HG02970 (cell line): ENCODE data around the gene VAV2.

ENCODE experiments used
- ATAC-seq: cut with Tn5 transposase; IDR thresholded peaks from one replicate; pipeline ENCODE4 v1.9.1; 2021; ENCODE audit warnings: mild to moderate bottlenecking, moderate library complexity, moderate number of reproducible peaks; ENCODE audit not compliant: unreplicated experiment, low FRiP score

VAV2 gene

DNA sequence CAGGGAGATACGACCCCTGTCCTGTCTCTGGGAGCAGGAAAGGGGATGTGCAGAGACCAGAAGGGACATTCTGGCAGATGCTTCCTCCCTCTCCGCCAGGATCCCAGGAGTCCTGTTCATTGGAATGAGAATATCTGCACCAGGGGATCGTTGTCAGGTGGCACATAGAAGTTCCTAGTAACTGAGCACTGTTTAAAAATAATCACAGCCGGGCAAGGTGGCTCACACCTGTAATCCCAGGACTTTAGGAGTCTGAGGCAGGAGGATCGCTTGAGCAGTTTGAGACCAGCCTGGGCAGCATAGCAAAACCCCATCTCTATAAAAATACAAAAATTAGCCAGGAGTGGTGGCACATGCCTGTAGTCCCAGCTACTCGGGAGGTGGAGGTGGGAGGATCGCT is 266.2 kb downstream of the VAV2 start:
- no peak for ATAC-seq

DNA sequence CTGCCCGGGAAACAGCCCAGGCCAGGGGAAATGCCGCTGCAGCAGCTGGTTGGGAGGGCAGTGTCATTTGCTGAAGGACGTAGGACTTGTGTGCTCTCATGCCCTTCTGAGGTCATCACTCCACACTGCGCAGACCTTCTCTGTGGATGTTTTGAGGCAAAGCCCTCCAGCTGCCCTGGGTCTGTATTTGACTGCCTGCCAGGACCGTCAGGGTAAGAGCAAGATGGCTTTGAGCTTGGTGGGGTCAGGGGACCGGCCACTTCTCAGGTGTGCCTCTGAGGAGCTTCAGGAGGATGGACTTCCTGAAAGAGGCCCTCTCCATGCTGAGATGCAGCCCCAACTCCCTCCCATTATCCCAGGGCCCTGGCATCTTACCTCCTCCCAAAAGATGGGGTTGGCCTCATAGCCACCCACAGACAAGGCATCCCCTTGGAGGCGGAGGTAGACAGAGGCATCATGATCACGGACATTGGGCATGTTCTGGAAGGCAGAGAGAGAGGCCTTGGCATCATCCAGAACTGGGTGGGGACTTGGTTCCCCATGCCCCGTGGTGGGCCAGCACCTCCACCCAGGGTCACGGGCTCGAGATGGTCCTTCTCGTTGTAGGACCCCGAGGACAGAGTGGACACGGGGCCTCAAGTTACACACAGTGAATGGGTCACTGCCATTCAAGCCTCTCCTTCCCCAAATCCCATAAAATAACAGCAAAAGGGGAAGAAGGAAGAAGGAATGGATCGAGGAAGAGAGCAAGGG is 273.4 kb downstream of the VAV2 start:
- ATAC-seq, result no peak

DNA sequence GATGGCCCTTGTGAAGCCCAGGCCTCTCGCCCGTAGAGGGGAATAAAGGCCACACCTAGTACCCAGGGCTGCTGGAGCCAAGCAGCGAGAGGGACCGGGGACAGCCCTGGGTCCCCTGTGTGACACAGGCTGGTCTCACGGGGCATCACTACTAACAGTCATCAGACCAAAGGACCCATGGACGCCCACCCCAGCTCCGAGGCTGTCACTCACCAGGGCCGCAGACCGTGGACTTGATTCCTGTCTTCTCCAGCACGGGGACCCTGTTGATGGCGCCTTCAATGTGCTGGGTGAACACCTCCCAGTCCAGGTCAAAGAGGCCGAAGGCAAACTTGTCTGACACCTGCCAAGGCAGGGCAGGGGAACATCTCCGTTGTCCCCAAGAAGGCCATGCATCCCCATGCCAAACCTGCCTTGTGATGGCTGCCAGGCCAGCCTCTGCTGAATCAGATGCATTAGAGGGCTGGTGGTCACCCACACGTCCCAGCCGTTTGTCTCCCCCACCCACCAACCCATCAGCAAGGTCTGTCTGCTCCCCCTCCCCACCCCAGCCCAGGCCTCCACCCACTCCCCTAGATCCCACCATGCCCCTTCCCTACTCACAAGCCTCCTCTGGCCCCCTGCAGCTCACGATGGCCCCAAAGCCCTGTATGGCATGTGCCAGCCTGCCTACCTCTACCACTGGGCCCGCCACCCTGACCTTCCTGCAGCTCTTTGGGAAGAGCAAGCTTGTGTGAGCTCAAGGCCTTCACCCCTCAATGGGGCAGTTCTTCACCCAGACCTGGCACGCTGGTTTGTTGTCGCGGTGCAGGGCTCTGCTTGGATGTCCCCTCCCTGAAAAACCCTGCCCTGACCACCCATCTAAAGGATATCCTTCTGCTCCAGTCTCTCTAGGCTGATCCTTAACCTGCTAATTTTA is 274.8 kb downstream of the VAV2 start:
- no peak for ATAC-seq

DNA sequence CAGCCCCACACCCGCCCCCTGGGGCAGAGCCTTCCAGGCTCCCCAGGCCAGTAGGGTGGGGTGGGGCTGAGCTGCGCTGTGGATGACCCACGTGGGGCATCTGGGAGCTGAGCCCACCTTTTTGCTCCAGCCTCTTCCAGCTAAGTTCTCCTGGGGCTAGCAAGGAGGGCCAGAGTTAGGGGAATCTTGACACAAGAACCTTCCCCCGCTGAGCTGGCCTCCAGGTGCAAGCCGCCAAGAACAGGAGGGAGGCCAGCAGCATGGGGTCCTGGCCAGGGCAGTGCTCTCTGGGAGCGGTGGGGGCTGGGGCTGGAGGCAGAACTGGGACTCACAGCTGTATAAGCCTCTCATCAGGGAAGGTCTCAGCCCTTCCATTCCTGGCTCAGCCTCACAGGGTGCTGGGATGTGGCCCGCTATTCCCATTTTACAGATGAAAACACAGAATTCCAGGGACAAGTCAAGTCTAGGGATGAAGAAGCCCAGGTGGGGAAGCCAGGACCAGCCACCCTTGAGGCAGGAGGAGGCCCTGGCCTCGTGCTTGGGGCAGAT is 275.5 kb downstream of the VAV2 start:
- ATAC-seq, result no peak

DNA sequence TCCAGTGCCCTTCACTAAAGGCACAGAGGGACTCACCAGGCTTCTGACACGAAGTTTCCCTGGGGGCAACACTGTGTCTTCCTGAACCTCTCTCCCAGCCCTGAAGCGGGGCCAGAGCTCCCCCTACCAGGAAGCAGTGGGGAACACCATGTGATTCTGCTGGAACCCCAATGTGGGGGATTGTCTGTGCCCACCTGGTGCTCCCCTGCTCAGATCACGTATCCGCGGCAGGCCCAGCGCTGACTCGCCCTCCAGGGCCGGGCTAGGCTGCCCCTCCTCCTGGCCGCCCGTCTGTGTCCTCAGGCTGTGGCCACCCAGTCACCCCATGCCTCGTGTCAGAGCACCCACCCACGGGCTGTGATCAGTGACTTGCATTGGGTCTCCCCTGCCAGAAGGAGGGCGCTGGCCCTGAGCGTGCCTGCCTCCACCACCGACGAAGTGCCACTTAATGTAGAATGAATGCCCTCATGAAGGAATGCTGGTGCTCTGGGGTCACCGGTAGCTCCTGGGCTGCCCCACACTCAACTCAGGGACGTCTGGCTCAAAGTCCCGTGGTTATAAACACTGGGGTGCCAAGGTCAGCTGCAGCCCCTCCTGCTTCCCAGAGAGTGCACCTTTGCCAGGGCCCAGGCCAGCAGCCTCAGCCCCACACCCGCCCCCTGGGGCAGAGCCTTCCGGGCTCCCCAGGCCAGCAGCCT is 276.1 kb downstream of the VAV2 start:
- no peak for ATAC-seq

DNA sequence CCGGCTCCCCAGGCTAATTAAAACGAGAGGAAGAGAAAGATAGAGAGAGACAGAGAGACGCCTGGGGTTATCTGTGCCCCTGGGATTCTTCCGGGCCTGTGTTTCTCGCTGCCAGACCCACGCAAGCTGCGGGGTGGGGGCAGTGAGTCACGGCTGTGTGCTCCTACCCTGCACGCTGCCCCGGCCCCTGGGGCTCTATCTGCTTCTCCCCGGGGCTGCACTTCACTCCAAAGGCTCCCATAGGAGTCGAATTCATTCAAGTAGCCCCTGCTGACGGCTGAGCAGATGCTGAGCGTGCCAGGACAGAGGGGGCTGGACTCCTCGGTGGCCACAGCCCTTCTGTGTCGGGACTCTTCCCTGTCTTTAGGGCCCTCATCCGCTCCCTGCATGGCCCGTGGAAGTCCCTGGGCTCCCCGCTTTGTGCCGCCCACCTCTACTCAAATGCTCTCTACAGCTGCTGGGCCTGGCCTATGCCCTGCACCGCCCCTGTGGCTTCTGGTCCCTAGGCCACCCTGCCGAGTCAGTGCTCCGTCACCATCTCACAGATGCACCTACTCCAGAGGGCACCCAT is 276.7 kb downstream of the VAV2 start:
- ATAC-seq, result no peak

DNA sequence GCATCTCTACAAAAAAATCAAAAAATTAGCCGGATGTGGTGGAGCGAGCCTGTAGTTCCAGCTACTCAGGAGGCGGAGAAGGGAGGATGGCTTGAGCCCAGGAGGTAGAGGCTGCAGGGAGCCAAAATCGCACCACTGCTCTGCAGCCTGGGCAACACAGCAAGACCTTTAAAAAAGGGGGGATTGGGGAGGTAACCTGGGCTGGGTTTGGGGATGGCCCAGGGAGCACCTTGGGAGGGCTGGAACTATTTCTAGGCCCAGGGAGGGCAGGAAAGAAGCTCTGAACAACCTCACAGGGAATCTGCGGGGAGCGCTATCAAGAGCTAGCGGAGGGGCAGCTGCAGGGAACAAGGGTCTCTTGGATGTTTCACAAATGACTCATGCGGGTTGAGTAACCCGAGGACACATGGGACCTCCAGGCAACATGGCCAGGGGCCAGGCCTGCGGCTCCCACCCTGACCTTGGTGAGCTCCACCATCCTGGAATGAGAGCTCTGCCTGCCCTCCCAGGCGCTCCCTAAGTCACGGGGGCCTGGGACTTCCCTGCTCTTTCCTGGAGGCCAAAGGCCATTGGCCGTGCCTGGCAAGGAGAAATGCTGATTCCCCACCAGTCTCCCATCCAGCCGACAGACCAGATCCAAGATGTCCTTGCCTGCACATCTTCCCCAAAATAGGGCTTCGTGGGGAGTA is 277.4 kb downstream of the VAV2 start:
- no peak for ATAC-seq

DNA sequence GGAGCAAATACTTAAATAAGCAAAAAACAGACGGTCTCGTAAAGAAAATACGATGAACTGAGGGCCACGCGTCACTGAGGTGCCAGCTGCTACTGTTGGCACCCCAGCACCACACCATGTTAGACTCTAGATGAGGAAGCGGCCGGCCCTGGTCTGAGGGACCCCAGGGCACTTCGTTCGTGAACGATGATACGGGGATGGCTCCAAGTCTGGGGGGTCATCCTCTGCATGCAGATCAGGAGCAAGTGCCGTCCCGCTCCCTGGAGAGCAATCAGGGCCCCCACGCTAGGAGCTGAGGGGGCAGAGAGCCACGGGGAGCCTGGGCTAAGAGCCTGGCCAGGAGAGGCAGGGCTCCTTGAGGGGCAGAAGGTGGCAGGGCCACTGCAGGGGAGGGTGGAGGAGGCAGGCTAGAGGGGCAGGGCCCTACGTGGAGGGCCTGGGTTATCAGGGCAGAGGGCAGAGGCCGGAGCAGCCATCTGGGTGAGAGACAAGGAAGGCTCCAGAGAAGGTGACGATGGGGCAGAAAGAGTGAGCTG is 278.1 kb downstream of the VAV2 start:
- no peak for ATAC-seq

DNA sequence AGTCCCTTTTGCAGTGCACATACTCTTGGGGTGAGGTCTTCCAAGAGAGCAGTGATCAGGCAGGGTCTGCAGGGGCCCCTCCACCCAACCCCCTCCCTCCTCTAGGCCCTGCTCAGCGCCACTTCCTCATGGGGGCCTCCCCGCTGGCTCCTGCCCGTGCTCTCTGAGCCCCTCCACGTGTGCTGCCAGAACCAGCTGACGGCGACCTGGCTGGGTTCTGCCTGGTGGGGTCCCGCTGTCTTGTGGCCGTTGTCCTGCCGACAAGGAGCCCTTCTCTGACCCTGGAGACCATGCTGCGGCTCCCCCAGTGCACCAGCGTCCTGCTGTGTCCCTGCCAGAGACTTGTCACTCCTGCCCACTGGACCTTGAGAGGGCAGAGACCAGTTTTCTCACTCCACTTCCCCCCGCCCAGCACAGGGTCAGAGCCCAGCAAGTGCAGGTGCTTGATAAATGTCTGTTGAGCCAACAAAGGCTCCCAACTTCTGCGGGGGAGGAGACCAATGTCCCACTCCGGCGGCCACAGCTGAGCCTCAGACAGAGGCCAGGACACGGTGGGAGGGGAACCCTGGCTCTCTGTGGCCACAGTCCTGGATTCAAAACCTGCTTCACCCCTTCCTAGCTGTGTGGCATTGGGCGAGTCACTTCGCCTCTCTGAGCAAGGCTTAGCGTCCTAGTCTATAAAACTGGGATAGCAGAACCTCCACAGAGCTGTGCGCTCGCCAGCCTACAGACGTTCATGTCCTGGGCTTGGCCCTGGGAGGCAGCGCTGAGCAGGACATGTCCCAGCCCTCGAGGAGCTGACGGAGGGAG is 278.8 kb downstream of the VAV2 start:
- ATAC-seq, result no peak

DNA sequence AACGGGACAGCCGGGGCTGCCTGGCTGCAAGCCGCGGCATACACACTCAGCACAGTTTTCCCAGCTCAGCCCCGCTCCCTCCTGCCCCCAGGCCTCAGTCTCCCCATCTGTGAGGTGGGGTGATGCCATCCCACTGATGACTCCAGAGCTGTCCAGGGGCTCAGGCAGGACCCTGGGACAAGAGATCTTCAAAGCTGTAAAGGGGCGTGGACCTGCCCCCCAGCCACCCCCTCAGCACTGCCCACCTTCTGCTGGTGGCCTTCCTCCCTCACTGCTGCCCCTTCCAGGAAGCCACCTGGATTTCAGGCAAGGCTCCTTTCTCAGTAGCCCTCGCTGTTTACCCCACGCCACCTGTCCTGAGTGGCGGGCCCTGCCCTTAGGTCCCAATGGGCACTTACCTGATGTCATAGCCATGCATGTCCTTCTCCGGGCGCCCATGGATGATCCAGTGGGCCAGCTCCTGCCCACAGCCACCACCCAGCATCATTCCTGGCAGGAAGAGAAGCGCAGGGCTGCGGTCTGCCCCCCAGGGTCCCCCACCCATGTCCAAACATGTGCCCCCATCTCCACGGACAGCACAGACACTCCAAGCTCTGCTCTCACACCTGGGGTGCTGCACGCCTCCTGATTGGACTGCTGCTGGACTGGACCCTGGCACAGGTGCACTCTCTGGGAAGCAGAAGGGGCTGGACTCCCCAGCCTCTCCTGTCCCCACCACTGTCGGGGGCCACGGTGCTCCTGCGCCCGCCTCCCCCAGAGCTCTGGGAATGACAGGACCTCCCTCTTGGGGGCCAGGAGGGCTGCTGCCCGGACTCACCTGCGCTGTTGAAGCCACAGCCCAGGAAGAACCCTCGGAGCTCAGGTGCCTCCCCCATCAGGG is 279.7 kb downstream of the VAV2 start:
- ATAC-seq, result no peak
